ENCODE results near the gene YBX2.

YBX2 gene

GRCh38 chr17:7306911-7307685, 12.7 kb upstream of the YBX2 start, which contains the start of gene EIF5A:
TSS of gene EIF5A (plus strand) at chr17:7307628. CDS start at chr17:7309636, 2,008 bp downstream.
- no peak for TF ChIP-seq CTCF (conservative IDR thresholded peaks at IDR 0.05)
- peak within 1 kb of the TSS; percentile 93 for H3K27ac ChIP-seq

- no peak overlapping the region for H3K27ac ChIP-seq
- no peak for TF ChIP-seq CTCF (conservative IDR thresholded peaks at IDR 0.05)
Observed at GRCh38 chr17:7304179-7304578, 9.7 kb upstream of the YBX2 start.

DNA sequence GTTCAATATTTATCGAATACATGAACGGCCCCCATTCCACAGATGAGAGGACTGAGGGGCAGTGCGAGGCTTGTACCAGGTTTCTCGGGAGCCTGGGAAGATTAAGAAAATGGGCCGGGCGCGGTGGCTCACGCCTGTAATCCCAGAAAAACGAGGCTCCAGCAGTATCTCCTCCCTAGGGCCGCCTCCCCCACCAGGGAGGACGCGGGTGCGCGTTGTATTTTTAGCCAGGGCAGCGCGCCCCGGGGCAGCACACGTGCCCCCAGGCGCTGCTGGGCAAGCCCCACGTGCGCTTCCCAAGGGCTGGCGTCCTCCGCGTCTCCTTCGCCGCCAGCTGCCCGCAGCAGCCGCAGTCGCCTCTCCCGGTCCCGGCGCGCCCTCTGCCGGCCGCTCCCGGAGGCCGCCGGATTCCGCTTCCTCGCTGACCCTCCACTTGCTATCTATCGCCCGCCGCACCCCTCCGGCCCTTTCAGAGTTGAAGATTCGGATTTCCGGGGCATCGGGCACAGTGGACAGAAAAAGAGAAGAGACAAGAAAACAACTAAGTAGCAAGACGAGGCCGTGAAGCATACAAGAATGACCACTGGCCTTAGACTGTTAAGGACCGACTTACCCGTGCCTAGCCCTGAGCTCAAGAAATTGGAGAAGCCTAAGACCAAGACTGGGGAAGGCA, 1.9 kb upstream of the YBX2 start:
- no peak overlapping the region for H3K27ac ChIP-seq
- TF ChIP-seq CTCF (conservative IDR thresholded peaks at IDR 0.05): peak; percentile 89

GRCh38 chr17:7295230-7296180, 1.1 kb upstream of the YBX2 start:
- H3K27ac ChIP-seq: no peak overlapping the region
- TF ChIP-seq CTCF (conservative IDR thresholded peaks at IDR 0.05): peak; percentile 17

- H3K27ac ChIP-seq: no peak overlapping the region
- TF ChIP-seq CTCF (conservative IDR thresholded peaks at IDR 0.05): no peak
Observed at GRCh38 chr17:7293816-7294613, 424 bp downstream of the YBX2 start.

DNA sequence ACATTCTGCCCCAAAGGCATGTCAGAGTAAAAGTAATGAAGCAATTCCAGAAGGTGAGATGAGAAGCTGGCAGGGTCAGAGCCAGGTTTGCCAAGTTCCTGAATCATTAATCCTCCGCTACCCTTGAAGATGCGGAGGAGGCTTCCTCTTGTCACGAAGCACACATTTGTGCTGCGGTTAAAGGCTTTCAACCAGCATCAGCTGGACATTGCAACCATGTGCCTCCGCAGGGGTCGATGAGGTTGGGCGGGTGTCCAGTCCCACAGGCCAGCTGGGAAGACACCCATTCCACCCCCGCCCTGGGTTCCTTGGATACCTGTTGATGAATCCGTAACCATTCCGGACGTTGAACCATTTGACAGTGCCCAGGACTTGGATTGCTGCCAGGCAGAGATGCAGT, 1.3 kb downstream of the YBX2 start:
- TF ChIP-seq CTCF (conservative IDR thresholded peaks at IDR 0.05): no peak

More for the DNA sequence above, 1.3 kb downstream of the YBX2 start:
- H3K27ac ChIP-seq: no peak overlapping the region

All from VCaP (cell line).